ENCODE results near the gene GBE1. TPM values are rescaled to one million over a fixed set of nuclear protein-coding genes. Genes with fewer than 3 reads are reported as not detected.

GBE1 gene
- total RNA-seq, 1 experiment from 2014 or later, result 12.7 TPM

GRCh38 chr3:81549388-81549787 lies 212.1 kb downstream of the GBE1 start:
- BruUV-seq (replicated peaks), result no TSS peak
- no peak overlapping the region for H3K27ac Mint-ChIP-seq (ENCODE audit: unreplicated experiment)
- H3K9me3 Mint-ChIP-seq (ENCODE audit: low read depth, unreplicated experiment), result peaks cover 2% of the 10 kb centered on the region
- H3K36me3 Mint-ChIP-seq (ENCODE audit: insufficient read depth, unreplicated experiment), result no peaks in the 10 kb centered on the region
- H3K4me3 Mint-ChIP-seq (ENCODE audit: low read depth, unreplicated experiment), result no peak overlapping the region
- no peaks in the 10 kb centered on the region for H3K27me3 Mint-ChIP-seq (ENCODE audit: unreplicated experiment)
- H3K4me1 Mint-ChIP-seq (ENCODE audit: low read depth, unreplicated experiment), result no peaks in the 10 kb centered on the region
- CTCF ChIA-PET, result no interaction called here
- DNase-seq, result no peak
- intact Hi-C loops (cut with micrococcal nuclease; ENCODE audit: unreplicated experiment), result no loop called here
- TF ChIP-seq CTCF (IDR thresholded peaks at IDR 0.05; ENCODE audit: unreplicated experiment), result no peak

- DNase-seq, result no peak
- Mint-ChIP-seq H3K9me3 (ENCODE audit: low read depth, unreplicated experiment) (no peaks in the 10 kb centered on the region), H3K27ac (ENCODE audit: unreplicated experiment) (no peak overlapping the region), H3K4me1 (ENCODE audit: low read depth, unreplicated experiment) (no peaks in the 10 kb centered on the region), H3K36me3 (ENCODE audit: insufficient read depth, unreplicated experiment) (no peaks in the 10 kb centered on the region), H3K4me3 (ENCODE audit: low read depth, unreplicated experiment) (no peak overlapping the region), H3K27me3 (ENCODE audit: unreplicated experiment) (no peaks in the 10 kb centered on the region)
- CTCF ChIA-PET, result no interaction called here
- TF ChIP-seq CTCF (IDR thresholded peaks at IDR 0.05; ENCODE audit: unreplicated experiment), result no peak
- intact Hi-C loops (cut with micrococcal nuclease; ENCODE audit: unreplicated experiment), result no loop called here
- BruUV-seq (replicated peaks), result no TSS peak
Measured at GRCh38 chr3:81545572-81545971, 215.9 kb downstream of the GBE1 start.

- H3K9me3 Mint-ChIP-seq (ENCODE audit: low read depth, unreplicated experiment), result no peaks in the 10 kb centered on the region
- H3K36me3 Mint-ChIP-seq (ENCODE audit: insufficient read depth, unreplicated experiment), result no peaks in the 10 kb centered on the region
- BruUV-seq (replicated peaks), result no TSS peak
- H3K4me3 Mint-ChIP-seq (ENCODE audit: low read depth, unreplicated experiment), result no peak overlapping the region
- intact Hi-C loops (cut with micrococcal nuclease; ENCODE audit: unreplicated experiment), result no loop called here
- H3K4me1 Mint-ChIP-seq (ENCODE audit: low read depth, unreplicated experiment), result no peaks in the 10 kb centered on the region
- no peak for DNase-seq
- TF ChIP-seq CTCF (IDR thresholded peaks at IDR 0.05; ENCODE audit: unreplicated experiment), result no peak
- CTCF ChIA-PET, result no interaction called here
- H3K27ac Mint-ChIP-seq (ENCODE audit: unreplicated experiment), result no peak overlapping the region
- no peaks in the 10 kb centered on the region for H3K27me3 Mint-ChIP-seq (ENCODE audit: unreplicated experiment)
Measured at GRCh38 chr3:81544385-81544784, 217.1 kb downstream of the GBE1 start.

GRCh38 chr3:81540787-81541186 lies 220.7 kb downstream of the GBE1 start:
- Mint-ChIP-seq H3K36me3 (ENCODE audit: insufficient read depth, unreplicated experiment) (no peaks in the 10 kb centered on the region), H3K27me3 (ENCODE audit: unreplicated experiment) (no peaks in the 10 kb centered on the region), H3K9me3 (ENCODE audit: low read depth, unreplicated experiment) (no peaks in the 10 kb centered on the region), H3K27ac (ENCODE audit: unreplicated experiment) (no peak overlapping the region), H3K4me1 (ENCODE audit: low read depth, unreplicated experiment) (no peaks in the 10 kb centered on the region), H3K4me3 (ENCODE audit: low read depth, unreplicated experiment) (no peak overlapping the region)
- intact Hi-C loops (cut with micrococcal nuclease; ENCODE audit: unreplicated experiment), result no loop called here
- no peak for TF ChIP-seq CTCF (IDR thresholded peaks at IDR 0.05; ENCODE audit: unreplicated experiment)
- no peak for DNase-seq
- no TSS peak for BruUV-seq (replicated peaks)
- CTCF ChIA-PET, result no interaction called here

GRCh38 chr3:81531846-81532245 lies 229.6 kb downstream of the GBE1 start:
- CTCF ChIA-PET, result no interaction called here
- Mint-ChIP-seq H3K27me3 (ENCODE audit: unreplicated experiment) (no peaks in the 10 kb centered on the region), H3K9me3 (ENCODE audit: low read depth, unreplicated experiment) (peaks cover 2% of the 10 kb centered on the region), H3K4me1 (ENCODE audit: low read depth, unreplicated experiment) (no peaks in the 10 kb centered on the region), H3K4me3 (ENCODE audit: low read depth, unreplicated experiment) (no peak overlapping the region), H3K27ac (ENCODE audit: unreplicated experiment) (no peak overlapping the region), H3K36me3 (ENCODE audit: insufficient read depth, unreplicated experiment) (no peaks in the 10 kb centered on the region)
- no peak for TF ChIP-seq CTCF (IDR thresholded peaks at IDR 0.05; ENCODE audit: unreplicated experiment)
- intact Hi-C loops (cut with micrococcal nuclease; ENCODE audit: unreplicated experiment), result no loop called here
- no TSS peak for BruUV-seq (replicated peaks)
- no peak for DNase-seq
